ENCODE results near the gene TCF7L1. TPM values are rescaled to one million over a fixed set of nuclear protein-coding genes. Genes with fewer than 3 reads are reported as not detected.

Gene TCF7L1
- total and polyA plus RNA-seq, 9 of the 15 experiments (the other 6 are each of a cell fraction or from before 2014, with no cell fraction given): 0.03 to 0.11 (median 0.07) TPM; not detected in 5

DNA sequence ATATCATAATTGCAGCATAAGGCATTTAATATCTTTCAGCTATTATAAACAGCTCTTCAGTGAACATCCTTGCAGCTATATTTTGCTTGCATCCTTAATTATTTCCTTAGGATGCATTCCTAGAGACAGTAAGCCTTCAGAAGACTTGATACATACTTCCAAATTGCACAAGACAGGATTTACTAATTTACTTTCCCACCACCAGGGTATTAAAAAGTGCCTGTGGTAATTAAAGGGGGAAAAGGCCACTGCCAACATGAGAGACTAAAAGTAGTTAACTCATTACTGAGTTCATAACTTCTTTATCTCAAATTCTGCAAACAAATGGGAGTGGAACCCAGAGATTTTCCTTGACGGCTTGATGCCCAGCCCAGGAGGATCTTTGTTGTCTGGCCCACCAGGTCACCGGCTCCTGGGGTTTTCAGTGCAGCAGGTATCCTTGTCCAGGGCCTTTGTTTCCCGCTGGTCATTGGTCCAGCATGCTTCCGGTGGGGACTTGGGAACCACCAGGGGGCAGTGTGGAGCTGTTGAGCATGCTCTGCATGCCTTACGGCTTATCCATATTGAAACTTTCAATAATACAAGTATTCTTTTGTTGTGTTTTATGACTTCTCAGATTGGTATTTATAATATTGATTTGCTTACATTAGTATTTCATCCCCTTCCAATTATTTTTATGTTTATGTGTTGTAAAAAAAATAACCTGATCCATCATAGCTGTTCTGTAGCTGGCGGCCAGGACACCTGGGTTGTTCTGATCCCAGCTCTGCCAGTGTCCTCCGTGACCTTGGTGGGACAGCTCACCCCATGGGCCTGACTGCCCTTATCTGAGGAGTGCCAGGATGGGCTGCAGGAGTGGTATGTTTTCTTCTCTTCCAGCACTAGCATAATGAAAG is 133.2 kb downstream of the TCF7L1 start (continued):
- TF ChIP-seq, protein P1, sequence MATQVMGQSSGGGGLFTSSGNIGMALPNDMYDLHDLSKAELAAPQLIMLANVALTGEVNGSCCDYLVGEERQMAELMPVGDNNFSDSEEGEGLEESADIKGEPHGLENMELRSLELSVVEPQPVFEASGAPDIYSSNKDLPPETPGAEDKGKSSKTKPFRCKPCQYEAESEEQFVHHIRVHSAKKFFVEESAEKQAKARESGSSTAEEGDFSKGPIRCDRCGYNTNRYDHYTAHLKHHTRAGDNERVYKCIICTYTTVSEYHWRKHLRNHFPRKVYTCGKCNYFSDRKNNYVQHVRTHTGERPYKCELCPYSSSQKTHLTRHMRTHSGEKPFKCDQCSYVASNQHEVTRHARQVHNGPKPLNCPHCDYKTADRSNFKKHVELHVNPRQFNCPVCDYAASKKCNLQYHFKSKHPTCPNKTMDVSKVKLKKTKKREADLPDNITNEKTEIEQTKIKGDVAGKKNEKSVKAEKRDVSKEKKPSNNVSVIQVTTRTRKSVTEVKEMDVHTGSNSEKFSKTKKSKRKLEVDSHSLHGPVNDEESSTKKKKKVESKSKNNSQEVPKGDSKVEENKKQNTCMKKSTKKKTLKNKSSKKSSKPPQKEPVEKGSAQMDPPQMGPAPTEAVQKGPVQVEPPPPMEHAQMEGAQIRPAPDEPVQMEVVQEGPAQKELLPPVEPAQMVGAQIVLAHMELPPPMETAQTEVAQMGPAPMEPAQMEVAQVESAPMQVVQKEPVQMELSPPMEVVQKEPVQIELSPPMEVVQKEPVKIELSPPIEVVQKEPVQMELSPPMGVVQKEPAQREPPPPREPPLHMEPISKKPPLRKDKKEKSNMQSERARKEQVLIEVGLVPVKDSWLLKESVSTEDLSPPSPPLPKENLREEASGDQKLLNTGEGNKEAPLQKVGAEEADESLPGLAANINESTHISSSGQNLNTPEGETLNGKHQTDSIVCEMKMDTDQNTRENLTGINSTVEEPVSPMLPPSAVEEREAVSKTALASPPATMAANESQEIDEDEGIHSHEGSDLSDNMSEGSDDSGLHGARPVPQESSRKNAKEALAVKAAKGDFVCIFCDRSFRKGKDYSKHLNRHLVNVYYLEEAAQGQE (IDR thresholded peaks at IDR 0.05; ENCODE audit: borderline replicate concordance): peak; percentile 53; the same call in 1 of the 2 replicates
- TF ChIP-seq, protein P1 (CRISPR knock-in tag; IDR thresholded peaks at IDR 0.05; ENCODE audit: low read depth): no peak
- TF ChIP-seq ZNF263 (CRISPR knock-in tag; IDR thresholded peaks at IDR 0.05; ENCODE audit: borderline replicate concordance): no peak
- TF ChIP-seq KAT7 (CRISPR knock-in tag; IDR thresholded peaks at IDR 0.05; ENCODE audit: borderline replicate concordance): no peak
- TF ChIP-seq, protein P2, sequence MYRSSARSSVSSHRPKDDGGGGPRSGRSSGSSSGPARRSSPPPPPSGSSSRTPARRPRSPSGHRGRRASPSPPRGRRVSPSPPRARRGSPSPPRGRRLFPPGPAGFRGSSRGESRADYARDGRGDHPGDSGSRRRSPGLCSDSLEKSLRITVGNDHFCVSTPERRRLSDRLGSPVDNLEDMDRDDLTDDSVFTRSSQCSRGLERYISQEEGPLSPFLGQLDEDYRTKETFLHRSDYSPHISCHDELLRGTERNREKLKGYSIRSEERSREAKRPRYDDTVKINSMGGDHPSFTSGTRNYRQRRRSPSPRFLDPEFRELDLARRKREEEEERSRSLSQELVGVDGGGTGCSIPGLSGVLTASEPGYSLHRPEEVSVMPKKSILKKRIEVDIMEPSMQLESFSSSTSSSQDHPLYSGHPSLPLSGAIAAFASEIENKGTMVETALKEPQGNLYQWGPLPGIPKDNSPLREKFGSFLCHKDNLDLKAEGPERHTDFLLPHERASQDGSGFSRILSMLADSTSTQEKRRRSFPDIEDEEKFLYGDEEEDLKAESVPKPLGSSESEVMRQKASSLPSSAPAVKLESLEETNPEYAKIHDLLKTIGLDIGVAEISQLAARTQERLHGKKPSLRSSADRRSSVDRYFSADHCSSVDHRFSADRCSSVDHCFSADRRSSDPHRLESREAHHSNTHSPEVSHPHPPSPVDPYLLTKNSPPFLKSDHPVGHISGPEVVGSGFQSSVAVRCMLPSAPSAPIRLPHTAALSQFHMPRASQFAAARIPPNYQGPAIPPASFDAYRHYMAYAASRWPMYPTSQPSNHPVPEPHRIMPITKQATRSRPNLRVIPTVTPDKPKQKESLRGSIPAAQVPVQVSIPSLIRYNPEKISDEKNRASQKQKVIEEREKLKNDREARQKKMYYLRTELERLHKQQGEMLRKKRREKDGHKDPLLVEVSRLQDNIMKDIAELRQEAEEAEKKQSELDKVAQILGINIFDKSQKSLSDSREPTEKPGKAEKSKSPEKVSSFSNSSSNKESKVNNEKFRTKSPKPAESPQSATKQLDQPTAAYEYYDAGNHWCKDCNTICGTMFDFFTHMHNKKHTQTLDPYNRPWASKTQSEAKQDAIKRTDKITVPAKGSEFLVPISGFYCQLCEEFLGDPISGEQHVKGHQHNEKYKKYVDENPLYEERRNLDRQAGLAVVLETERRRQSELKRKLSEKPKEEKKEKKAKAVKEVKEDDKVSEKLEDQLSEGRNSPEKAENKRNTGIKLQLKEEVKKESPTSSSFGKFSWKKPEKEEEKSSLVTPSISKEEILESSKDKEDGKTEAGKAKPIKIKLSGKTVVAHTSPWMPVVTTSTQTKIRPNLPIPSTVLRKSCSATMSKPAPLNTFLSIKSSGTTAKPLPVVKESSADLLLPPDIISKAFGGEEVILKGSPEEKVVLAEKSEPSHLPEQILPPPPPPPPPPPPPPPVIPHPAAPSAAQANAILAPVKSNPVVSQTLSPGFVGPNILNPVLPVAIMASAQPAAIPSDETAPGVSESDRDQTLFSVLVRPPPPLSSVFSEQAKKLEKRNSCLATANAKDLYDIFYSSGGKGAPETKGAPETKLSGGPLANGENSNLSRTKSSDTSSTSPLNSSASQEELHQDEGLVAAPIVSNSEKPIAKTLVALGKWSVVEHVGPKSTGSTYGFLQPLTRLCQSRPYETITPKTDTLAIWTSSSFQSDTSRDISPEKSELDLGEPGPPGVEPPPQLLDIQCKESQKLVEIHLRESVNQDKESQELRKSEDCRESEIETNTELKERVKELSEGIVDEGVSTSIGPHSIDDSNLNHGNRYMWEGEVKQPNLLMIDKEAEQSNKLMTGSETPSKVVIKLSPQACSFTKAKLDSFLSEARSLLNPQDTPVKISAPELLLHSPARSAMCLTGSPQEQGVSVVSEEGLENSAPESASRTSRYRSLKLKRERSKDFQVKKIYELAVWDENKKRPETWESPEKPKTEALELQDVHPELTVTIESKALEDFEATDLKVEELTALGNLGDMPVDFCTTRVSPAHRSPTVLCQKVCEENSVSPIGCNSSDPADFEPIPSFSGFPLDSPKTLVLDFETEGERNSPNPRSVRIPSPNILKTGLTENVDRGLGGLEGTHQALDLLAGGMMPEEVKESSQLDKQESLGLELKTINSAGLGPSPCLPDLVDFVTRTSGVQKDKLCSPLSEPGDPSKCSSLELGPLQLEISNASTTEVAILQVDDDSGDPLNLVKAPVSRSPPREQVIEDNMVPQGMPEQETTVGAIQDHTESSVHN (IDR thresholded peaks at IDR 0.05; ENCODE audit: borderline replicate concordance in 1 of 2, low read depth in 1 of 2): no peak
- TF ChIP-seq ETV5 (CRISPR knock-in tag; IDR thresholded peaks at IDR 0.05; ENCODE audit: low read depth): peak; percentile 83
- no peak for TF ChIP-seq ZNF431 (CRISPR knock-in tag; IDR thresholded peaks at IDR 0.05)
- no peak for TF ChIP-seq NBN (IDR thresholded peaks at IDR 0.05; ENCODE audit: low read depth)
- TF ChIP-seq CEBPB (tag; IDR thresholded peaks at IDR 0.05): no peak

Data from K562 (cell line).